ENCODE data around the gene NHS.

DNA sequence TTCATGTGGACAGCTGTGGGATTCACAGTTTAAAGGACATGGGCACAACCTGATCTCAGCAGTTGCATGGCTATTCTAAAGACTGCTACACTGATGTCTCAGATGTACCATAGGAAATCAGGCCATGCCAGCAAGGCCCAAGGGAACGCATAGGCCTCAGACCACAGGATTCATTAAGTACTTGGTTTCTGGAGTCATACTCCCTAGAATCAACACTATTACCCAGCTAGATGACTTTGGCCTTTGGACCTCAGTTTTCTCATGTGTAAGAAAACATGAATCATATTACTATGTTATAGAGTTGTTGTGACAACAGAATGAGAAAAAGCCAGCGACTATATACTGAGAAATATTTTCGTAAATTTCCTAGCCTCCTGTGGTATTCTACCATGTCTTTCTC is 67.9 kb downstream of the NHS start:
- TF ChIP-seq, protein P1, sequence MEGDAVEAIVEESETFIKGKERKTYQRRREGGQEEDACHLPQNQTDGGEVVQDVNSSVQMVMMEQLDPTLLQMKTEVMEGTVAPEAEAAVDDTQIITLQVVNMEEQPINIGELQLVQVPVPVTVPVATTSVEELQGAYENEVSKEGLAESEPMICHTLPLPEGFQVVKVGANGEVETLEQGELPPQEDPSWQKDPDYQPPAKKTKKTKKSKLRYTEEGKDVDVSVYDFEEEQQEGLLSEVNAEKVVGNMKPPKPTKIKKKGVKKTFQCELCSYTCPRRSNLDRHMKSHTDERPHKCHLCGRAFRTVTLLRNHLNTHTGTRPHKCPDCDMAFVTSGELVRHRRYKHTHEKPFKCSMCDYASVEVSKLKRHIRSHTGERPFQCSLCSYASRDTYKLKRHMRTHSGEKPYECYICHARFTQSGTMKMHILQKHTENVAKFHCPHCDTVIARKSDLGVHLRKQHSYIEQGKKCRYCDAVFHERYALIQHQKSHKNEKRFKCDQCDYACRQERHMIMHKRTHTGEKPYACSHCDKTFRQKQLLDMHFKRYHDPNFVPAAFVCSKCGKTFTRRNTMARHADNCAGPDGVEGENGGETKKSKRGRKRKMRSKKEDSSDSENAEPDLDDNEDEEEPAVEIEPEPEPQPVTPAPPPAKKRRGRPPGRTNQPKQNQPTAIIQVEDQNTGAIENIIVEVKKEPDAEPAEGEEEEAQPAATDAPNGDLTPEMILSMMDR (IDR thresholded peaks at IDR 0.05), result no peak
- no peak for TF ChIP-seq POLR2A (IDR thresholded peaks at IDR 0.05)
